Epithelial cell of proximal tubule (primary cell): Measurements from ENCODE around the gene CELA3A. TPM values are rescaled to one million over a fixed set of nuclear protein-coding genes. Genes with fewer than 3 reads are reported as not detected.

Experiments used
- DNase-seq: peaks from one replicate; pipeline ENCODE4 v3.0.0-alpha.2; 2011; ENCODE audit warnings: low read depth
- H3K4me3 ChIP-seq: 2 replicates; pipeline ENCODE4 v1.5.1; 2011; ENCODE audit warnings: low read depth, mild to moderate bottlenecking, low read length
- total RNA-seq: library from RNA; depleted of rRNA; stranded (reverse); fragments of >200 nt; gene quantifications from 2 replicates; pipeline ENCODE4 v1.2.3, GENCODE V29; 2015
- TF ChIP-seq, protein P1 (sequence below): conservative IDR thresholded peaks from 2 replicates; pipeline ENCODE4 v1.5.1; 2012; ENCODE audit warnings: low read depth, mild to moderate bottlenecking, low read length

Gene CELA3A
- total RNA-seq, 1 donor from 2014 or later = not detected

DNA sequence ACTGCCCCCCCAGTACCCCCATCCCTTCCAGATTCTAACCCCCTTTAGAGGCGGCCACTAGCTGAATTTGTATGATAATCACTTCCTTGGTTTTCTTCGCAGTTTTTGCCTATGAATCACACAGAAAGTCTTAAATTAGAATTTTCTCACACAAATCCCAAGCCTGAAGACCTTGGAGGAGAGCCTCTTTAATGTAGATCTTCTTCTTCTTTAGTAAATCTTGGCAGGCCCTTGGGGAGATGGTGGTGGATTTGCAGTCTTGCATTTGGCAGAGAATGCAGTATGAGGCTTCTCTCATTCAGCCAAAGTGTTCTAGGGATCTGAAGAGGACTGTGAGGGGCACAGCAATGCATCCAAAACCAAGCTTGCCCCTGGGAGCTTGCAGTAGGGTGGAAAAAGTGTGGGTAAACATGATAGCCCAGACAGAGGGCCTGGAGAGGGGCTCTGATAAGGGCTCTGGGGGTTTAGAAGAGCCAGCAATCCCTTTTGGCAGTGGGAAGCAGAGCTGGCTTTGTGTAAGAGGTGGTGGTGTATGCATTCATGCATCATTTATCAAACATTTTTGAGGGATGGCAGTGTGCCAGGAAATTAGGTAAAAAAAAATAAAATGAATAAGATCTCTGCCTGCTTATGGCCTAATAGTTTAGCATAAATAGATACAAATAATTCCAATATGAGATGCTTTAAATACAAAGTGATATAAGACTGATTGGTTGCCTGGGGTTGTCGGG, 43.4 kb downstream of the CELA3A start:
- DNase-seq = no peak
- H3K4me3 ChIP-seq = no peak overlapping the region
- TF ChIP-seq, protein P1, sequence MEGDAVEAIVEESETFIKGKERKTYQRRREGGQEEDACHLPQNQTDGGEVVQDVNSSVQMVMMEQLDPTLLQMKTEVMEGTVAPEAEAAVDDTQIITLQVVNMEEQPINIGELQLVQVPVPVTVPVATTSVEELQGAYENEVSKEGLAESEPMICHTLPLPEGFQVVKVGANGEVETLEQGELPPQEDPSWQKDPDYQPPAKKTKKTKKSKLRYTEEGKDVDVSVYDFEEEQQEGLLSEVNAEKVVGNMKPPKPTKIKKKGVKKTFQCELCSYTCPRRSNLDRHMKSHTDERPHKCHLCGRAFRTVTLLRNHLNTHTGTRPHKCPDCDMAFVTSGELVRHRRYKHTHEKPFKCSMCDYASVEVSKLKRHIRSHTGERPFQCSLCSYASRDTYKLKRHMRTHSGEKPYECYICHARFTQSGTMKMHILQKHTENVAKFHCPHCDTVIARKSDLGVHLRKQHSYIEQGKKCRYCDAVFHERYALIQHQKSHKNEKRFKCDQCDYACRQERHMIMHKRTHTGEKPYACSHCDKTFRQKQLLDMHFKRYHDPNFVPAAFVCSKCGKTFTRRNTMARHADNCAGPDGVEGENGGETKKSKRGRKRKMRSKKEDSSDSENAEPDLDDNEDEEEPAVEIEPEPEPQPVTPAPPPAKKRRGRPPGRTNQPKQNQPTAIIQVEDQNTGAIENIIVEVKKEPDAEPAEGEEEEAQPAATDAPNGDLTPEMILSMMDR = no peak

GRCh38 chr1:22045604-22046228, 44.3 kb downstream of the CELA3A start:
- H3K4me3 ChIP-seq = no peak overlapping the region
- DNase-seq = no peak
- TF ChIP-seq, protein P1 = no peak

GRCh38 chr1:22048351-22049192, 47.1 kb downstream of the CELA3A start:
- TF ChIP-seq, protein P1 = no peak

GRCh38 chr1:22050330-22050729, 48.9 kb downstream of the CELA3A start:
- no peak overlapping the region for H3K4me3 ChIP-seq
- TF ChIP-seq, protein P1 = no peak
- no peak for DNase-seq

More at GRCh38 chr1:22048351-22049192, 47.1 kb downstream of the CELA3A start:
- DNase-seq = no peak
- no peak overlapping the region for H3K4me3 ChIP-seq

- no peak for DNase-seq
- no peak overlapping the region for H3K4me3 ChIP-seq
- TF ChIP-seq, protein P1 = no peak
These were observed 50.2 kb downstream of the CELA3A start for GRCh38 chr1:22051607-22052114.

GRCh38 chr1:22052115-22053016, 50.9 kb downstream of the CELA3A start, which contains the start of gene CDC42:
TSS of gene CDC42 (plus strand) at chr1:22052709. CDS start at chr1:22078479, 25,770 bp downstream.
- TF ChIP-seq, protein P1 = no peak
- peak within 1 kb of the TSS; percentile 85 for H3K4me3 ChIP-seq
- DNase-seq = peak; percentile 45
